GM23338 (cell line): ENCODE results near the gene AFAP1L2. TPM values are rescaled to one million over a fixed set of nuclear protein-coding genes. Genes with fewer than 3 reads are reported as not detected.

ENCODE experiments used
- ATAC-seq: fragments of 200-7000 bp; cut with Tn5 transposase; 3 replicates; pipeline ENCODE4 v1.9.1; 2020
- DNase-seq: peaks from one replicate; pipeline ENCODE4 v3.0.0-alpha.2; 2015; ENCODE audit warnings: low spot score
- H2AFZ ChIP-seq: fragments of 200-600 bp; sonication (generic); 2 replicates; pipeline ENCODE4 v1.8.0; 2016; ENCODE audit warnings: antibody characterized with exemption, mild to moderate bottlenecking, moderate library complexity
- H3F3A ChIP-seq: fragments of 200-600 bp; sonication (generic); replicated peaks from 2 replicates; pipeline ENCODE4 v1.8.0; 2017; ENCODE audit warnings: antibody characterized with exemption, mixed run types, low read depth
- H3K27ac ChIP-seq: fragments of 200-600 bp; sonication (generic); 2 replicates; pipeline ENCODE4 v1.6.1; 2016; ENCODE audit warnings: low read depth
- H3K27me3 ChIP-seq: fragments of 200-600 bp; sonication (generic); 2 replicates; pipeline ENCODE4 v1.8.0; 2016; ENCODE audit warnings: mild to moderate bottlenecking, mixed run types, moderate library complexity; ENCODE audit not compliant: insufficient read depth
- H3K36me3 ChIP-seq: fragments of 200-600 bp; sonication (generic); 2 replicates; pipeline ENCODE4 v1.8.0; 2016; ENCODE audit warnings: mild to moderate bottlenecking; ENCODE audit not compliant: insufficient read depth
- H3K4me1 ChIP-seq: fragments of 200-600 bp; sonication (generic); 2 replicates; pipeline ENCODE4 v1.8.0; 2016; ENCODE audit warnings: mild to moderate bottlenecking, moderate library complexity; ENCODE audit not compliant: insufficient read depth
- H3K4me2 ChIP-seq: fragments of 200-600 bp; sonication (generic); 2 replicates; pipeline ENCODE4 v1.7.1; 2017; ENCODE audit warnings: mixed run types
- H3K4me3 ChIP-seq: fragments of 200-600 bp; sonication (generic); 2 replicates; pipeline ENCODE4 v1.6.1; 2016; ENCODE audit warnings: mixed run types
- H3K79me2 ChIP-seq: fragments of 200-600 bp; sonication (generic); replicated peaks from 2 replicates; pipeline ENCODE4 v1.8.0; 2017; ENCODE audit warnings: mild to moderate bottlenecking; ENCODE audit not compliant: insufficient read depth
- H3K9me2 ChIP-seq: fragments of 200-600 bp; sonication (generic); 2 replicates; pipeline ENCODE4 v1.8.0; 2017; ENCODE audit not compliant: insufficient read depth
- H4K20me1 ChIP-seq: fragments of 200-600 bp; sonication (generic); replicated peaks from 2 replicates; pipeline ENCODE4 v1.8.0; 2017; ENCODE audit warnings: mild to moderate bottlenecking; ENCODE audit not compliant: insufficient read depth
- H3K27ac Mint-ChIP-seq: 2 replicates; pipeline ENCODE4 v1.8.0; 2020; ENCODE audit warnings: inconsistent platforms, mild to moderate bottlenecking, moderate library complexity, mixed read lengths
- H3K27me3 Mint-ChIP-seq: 3 replicates; pipeline ENCODE4 v1.8.0; 2022; ENCODE audit warnings: low read depth, mild to moderate bottlenecking, moderate library complexity, mixed read lengths, inconsistent platforms; ENCODE audit not compliant: insufficient read depth, poor library complexity
- H3K36me3 Mint-ChIP-seq: 3 replicates; pipeline ENCODE4 v1.8.0; 2021; ENCODE audit warnings: low read depth, mild to moderate bottlenecking, inconsistent platforms, moderate library complexity, mixed read lengths
- H3K4me1 Mint-ChIP-seq: 3 replicates; pipeline ENCODE4 v1.8.0; 2020; ENCODE audit warnings: mild to moderate bottlenecking, inconsistent platforms, mixed read lengths
- H3K4me3 Mint-ChIP-seq: 3 replicates; pipeline ENCODE4 v1.8.0; 2021; ENCODE audit warnings: moderate library complexity, mild to moderate bottlenecking, inconsistent platforms, mixed read lengths
- H3K9me3 Mint-ChIP-seq: 3 replicates; pipeline ENCODE4 v1.8.0; 2020; ENCODE audit warnings: moderate library complexity, mild to moderate bottlenecking, inconsistent platforms, mixed read lengths
- EZH2phosphoT487 ChIP-seq: fragments of 200-600 bp; sonication (generic); IDR thresholded peaks from one replicate; pipeline ENCODE4 v1.8.1; 2018; ENCODE audit warnings: antibody characterized with exemption; ENCODE audit not compliant: unreplicated experiment
- JUNB ChIP-seq: IDR thresholded peaks from one replicate; pipeline ENCODE4 v1.6.1; 2016; ENCODE audit warnings: antibody characterized with exemption; ENCODE audit not compliant: unreplicated experiment
- NANOG ChIP-seq: IDR thresholded peaks from 2 replicates; pipeline ENCODE4 v1.6.1; 2016; ENCODE audit warnings: antibody characterized with exemption, borderline replicate concordance
- POLR2AphosphoS5 ChIP-seq: IDR thresholded peaks from 2 replicates; pipeline ENCODE4 v1.6.1; 2016; ENCODE audit warnings: antibody characterized with exemption, low read depth
- STAT1 ChIP-seq: IDR thresholded peaks from one replicate; pipeline ENCODE4 v1.6.1; 2016; ENCODE audit warnings: antibody characterized with exemption; ENCODE audit not compliant: unreplicated experiment
- ZNF114 ChIP-seq: fragments of 250-450 bp; sonication (Bioruptor Pico); IDR thresholded peaks from 2 replicates; pipeline ENCODE4 v1.5.0; 2020; ENCODE audit warnings: mild to moderate bottlenecking, moderate library complexity
- ZNF331 ChIP-seq: fragments of 250-450 bp; sonication (Bioruptor Pico); IDR thresholded peaks from 2 replicates; pipeline ENCODE4 v1.5.0; 2020; ENCODE audit warnings: low read depth, mild to moderate bottlenecking, moderate library complexity
- polyA plus RNA-seq: library from polyadenylated mRNA; unstranded; fragments of >200 nt; fragmentation: Nextera tagmentation; extraction: Ambion mirVana; gene quantifications from 2 replicates; pipeline ENCODE4 v1.2.1, GENCODE V29; 2016
- total RNA-seq: library from RNA; depleted of rRNA; stranded (reverse); fragments of >200 nt; shearing (Covaris generic); gene quantifications from 2 replicates; pipeline ENCODE4 v1.2.3, GENCODE V29; 2014
- TF ChIP-seq, protein P1 (sequence below), 2 experiments: fragments of 200-600 bp in 1 of 2; sonication (generic) in 1 of 2; conservative IDR thresholded peaks; 2 replicates each; pipeline versions ENCODE4 v1.5.1 to v1.6.1; 2016 to 2017; ENCODE audit warnings: antibody characterized with exemption in 2 of 2, low read depth in 2 of 2, mild to moderate bottlenecking in 2 of 2, moderate library complexity in 1 of 2
- TF ChIP-seq, protein P2 (sequence below): IDR thresholded peaks from one replicate; pipeline ENCODE4 v1.6.1; 2018; ENCODE audit warnings: antibody characterized with exemption; ENCODE audit not compliant: unreplicated experiment
- TF ChIP-seq, protein P3 (sequence below): IDR thresholded peaks from 2 replicates; pipeline ENCODE4 v1.6.1; 2016; ENCODE audit warnings: antibody characterized with exemption

AFAP1L2 gene
- total and polyA plus RNA-seq, 2 experiments from 2014 or later, result 2.3 to 6.5 TPM

DNA sequence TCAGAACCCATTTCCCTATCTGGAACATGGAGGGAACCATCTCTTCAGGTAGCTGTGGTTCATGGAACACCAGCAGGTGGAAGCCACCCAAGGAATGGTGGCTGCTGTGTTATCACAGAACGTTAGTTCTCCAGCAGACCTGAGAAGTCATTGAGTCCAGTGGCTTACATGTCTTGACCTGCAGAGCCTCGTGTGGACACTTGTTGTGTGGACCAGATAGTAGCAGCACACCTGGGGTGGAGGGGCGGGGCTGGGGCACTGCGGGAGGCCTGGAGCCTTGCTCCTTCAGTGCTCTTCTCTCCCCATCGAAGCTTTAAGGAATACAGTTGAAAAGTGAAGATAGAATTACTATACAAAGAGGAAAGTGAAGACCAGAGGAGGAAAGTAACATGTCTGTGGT lies 122.8 kb downstream of the AFAP1L2 start:
- Histone ChIP-seq H3K27ac (no peak overlapping the region), H4K20me1 (no peaks in the 10 kb centered on the region), H3K4me2 (no peak overlapping the region), H3K27me3 (no peaks in the 10 kb centered on the region), H3K36me3 (no peaks in the 10 kb centered on the region), H2AFZ (no peak overlapping the region), H3K4me1 (no peaks in the 10 kb centered on the region), H3K79me2 (no peaks in the 10 kb centered on the region), H3K4me3 (no peak overlapping the region), H3K9me2 (no peaks in the 10 kb centered on the region), H3F3A (no peaks in the 10 kb centered on the region)
- Mint-ChIP-seq H3K27ac (no peak overlapping the region), H3K36me3 (no peaks in the 10 kb centered on the region), H3K27me3 (peaks cover 5% of the 10 kb centered on the region), H3K4me1 (no peaks in the 10 kb centered on the region), H3K9me3 (no peaks in the 10 kb centered on the region), H3K4me3 (no peak overlapping the region)
- ATAC-seq (peak; percentile 19; the same call in 1 of the 3 replicates), DNase-seq (peak; percentile 27)
- TF ChIP-seq, protein P1, sequence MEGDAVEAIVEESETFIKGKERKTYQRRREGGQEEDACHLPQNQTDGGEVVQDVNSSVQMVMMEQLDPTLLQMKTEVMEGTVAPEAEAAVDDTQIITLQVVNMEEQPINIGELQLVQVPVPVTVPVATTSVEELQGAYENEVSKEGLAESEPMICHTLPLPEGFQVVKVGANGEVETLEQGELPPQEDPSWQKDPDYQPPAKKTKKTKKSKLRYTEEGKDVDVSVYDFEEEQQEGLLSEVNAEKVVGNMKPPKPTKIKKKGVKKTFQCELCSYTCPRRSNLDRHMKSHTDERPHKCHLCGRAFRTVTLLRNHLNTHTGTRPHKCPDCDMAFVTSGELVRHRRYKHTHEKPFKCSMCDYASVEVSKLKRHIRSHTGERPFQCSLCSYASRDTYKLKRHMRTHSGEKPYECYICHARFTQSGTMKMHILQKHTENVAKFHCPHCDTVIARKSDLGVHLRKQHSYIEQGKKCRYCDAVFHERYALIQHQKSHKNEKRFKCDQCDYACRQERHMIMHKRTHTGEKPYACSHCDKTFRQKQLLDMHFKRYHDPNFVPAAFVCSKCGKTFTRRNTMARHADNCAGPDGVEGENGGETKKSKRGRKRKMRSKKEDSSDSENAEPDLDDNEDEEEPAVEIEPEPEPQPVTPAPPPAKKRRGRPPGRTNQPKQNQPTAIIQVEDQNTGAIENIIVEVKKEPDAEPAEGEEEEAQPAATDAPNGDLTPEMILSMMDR (conservative IDR thresholded peaks at IDR 0.05; ENCODE audit: low read depth in 2 of 2), result peak in 1 of 2 experiments; percentile 10; a peak in 1 of 4 replicates
- no peak for TF ChIP-seq JUNB
- no peak for TF ChIP-seq ZNF331 (CRISPR knock-in tag)
- TF ChIP-seq NANOG, result no peak

DNA sequence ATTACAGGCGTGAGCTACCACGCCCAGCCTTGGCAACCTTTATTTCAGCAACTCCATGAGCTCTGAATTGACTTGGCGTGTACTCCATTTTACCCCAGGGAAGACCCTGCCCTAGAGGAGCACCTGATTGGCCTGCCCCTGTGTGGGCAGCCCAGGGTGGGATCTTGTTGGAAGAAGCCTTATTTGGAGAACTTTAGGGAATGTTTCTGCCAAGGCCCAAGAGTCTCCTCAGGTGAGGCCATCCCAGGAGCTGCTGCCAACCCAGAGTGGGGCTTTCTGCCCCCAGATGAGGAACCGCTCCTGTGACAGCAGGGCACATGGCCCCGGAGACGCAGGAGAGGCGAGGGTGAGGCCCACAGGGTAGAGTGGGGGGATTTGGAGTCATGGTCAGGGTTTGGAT lies 123.3 kb downstream of the AFAP1L2 start:
- H3K36me3 ChIP-seq, result no peaks in the 10 kb centered on the region
- Mint-ChIP-seq H3K9me3 (no peaks in the 10 kb centered on the region), H3K36me3 (no peaks in the 10 kb centered on the region), H3K4me3 (no peak overlapping the region), H3K27ac (no peak overlapping the region), H3K4me1 (no peaks in the 10 kb centered on the region), H3K27me3 (peaks cover 5% of the 10 kb centered on the region)
- H3K4me2 ChIP-seq, result no peak overlapping the region
- no peaks in the 10 kb centered on the region for H3K9me2 ChIP-seq
- ATAC-seq (no peak), DNase-seq (no peak)
- H3K4me1 ChIP-seq, result no peaks in the 10 kb centered on the region
- no peaks in the 10 kb centered on the region for H3K79me2 ChIP-seq
- H3F3A ChIP-seq, result no peaks in the 10 kb centered on the region
- H3K27ac ChIP-seq, result no peak overlapping the region
- H2AFZ ChIP-seq, result no peak overlapping the region
- no peaks in the 10 kb centered on the region for H4K20me1 ChIP-seq
- no peak for TF ChIP-seq ZNF114 (CRISPR knock-in tag)
- TF ChIP-seq ZNF331 (CRISPR knock-in tag), result no peak
- no peak for TF ChIP-seq JUNB
- no peak for TF ChIP-seq STAT1
- no peaks in the 10 kb centered on the region for H3K27me3 ChIP-seq
- H3K4me3 ChIP-seq, result no peak overlapping the region

DNA sequence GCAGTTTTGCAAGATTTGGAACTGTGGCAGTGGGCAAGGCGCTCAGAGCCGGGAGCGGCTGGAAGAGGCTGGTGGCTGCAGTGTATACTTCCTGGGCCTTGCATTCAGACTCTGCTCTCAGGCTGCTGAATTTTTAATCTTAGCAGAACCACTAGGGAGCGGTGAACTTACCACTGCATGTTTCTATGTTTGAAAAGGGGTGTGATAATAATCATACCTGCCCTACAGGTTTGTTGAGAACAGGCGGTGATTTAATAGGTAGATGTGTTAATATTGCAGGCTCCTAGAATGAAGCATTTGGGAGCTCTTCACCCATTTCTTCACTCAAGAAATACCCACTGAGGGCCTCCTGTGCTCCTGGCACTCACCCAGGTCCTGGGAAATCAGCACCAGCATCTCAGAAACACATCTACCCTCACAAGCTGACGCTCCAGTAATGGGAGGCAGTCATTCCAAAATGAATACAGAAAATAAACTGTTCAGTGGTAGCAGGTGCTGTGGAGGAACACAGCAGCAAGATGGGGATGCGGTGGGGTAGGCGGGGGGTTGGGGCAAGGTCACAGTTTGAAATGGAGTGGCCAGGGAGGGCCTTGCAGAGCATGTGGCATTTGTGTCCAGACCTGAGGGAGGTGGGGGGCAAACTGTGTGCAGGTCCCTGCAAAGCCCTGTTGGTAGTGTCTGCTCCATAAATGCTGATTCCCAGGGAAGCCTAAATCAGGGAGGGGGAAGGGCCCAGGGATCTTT lies 124.2 kb downstream of the AFAP1L2 start:
- Mint-ChIP-seq H3K36me3 (no peaks in the 10 kb centered on the region), H3K4me1 (no peaks in the 10 kb centered on the region), H3K27ac (no peak overlapping the region), H3K27me3 (peaks cover 4% of the 10 kb centered on the region), H3K4me3 (no peak overlapping the region), H3K9me3 (no peaks in the 10 kb centered on the region)
- H3K4me1 ChIP-seq, result no peaks in the 10 kb centered on the region
- no peaks in the 10 kb centered on the region for H3F3A ChIP-seq
- H3K4me3 ChIP-seq, result no peak overlapping the region
- no peaks in the 10 kb centered on the region for H3K9me2 ChIP-seq
- H4K20me1 ChIP-seq, result no peaks in the 10 kb centered on the region
- H3K79me2 ChIP-seq, result no peaks in the 10 kb centered on the region
- DNase-seq, result no peak
- H3K27ac ChIP-seq, result no peak overlapping the region
- H3K27me3 ChIP-seq, result no peaks in the 10 kb centered on the region
- H2AFZ ChIP-seq, result no peak overlapping the region
- H3K4me2 ChIP-seq, result no peak overlapping the region
- ATAC-seq, result no peak
- H3K36me3 ChIP-seq, result no peaks in the 10 kb centered on the region
- TF ChIP-seq EZH2phosphoT487, result no peak
- no peak for TF ChIP-seq NANOG
- TF ChIP-seq JUNB, result no peak
- TF ChIP-seq, protein P2, sequence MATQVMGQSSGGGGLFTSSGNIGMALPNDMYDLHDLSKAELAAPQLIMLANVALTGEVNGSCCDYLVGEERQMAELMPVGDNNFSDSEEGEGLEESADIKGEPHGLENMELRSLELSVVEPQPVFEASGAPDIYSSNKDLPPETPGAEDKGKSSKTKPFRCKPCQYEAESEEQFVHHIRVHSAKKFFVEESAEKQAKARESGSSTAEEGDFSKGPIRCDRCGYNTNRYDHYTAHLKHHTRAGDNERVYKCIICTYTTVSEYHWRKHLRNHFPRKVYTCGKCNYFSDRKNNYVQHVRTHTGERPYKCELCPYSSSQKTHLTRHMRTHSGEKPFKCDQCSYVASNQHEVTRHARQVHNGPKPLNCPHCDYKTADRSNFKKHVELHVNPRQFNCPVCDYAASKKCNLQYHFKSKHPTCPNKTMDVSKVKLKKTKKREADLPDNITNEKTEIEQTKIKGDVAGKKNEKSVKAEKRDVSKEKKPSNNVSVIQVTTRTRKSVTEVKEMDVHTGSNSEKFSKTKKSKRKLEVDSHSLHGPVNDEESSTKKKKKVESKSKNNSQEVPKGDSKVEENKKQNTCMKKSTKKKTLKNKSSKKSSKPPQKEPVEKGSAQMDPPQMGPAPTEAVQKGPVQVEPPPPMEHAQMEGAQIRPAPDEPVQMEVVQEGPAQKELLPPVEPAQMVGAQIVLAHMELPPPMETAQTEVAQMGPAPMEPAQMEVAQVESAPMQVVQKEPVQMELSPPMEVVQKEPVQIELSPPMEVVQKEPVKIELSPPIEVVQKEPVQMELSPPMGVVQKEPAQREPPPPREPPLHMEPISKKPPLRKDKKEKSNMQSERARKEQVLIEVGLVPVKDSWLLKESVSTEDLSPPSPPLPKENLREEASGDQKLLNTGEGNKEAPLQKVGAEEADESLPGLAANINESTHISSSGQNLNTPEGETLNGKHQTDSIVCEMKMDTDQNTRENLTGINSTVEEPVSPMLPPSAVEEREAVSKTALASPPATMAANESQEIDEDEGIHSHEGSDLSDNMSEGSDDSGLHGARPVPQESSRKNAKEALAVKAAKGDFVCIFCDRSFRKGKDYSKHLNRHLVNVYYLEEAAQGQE, result no peak
- TF ChIP-seq, protein P3, sequence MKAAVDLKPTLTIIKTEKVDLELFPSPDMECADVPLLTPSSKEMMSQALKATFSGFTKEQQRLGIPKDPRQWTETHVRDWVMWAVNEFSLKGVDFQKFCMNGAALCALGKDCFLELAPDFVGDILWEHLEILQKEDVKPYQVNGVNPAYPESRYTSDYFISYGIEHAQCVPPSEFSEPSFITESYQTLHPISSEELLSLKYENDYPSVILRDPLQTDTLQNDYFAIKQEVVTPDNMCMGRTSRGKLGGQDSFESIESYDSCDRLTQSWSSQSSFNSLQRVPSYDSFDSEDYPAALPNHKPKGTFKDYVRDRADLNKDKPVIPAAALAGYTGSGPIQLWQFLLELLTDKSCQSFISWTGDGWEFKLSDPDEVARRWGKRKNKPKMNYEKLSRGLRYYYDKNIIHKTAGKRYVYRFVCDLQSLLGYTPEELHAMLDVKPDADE, result no peak
- TF ChIP-seq, protein P1 (conservative IDR thresholded peaks at IDR 0.05; ENCODE audit: low read depth in 2 of 2), result no peak
- TF ChIP-seq POLR2AphosphoS5, result no peak
